IgD-negative memory B cell (primary cell): ENCODE data around the gene PEX5L. TPM values are rescaled to one million over a fixed set of nuclear protein-coding genes. Genes with fewer than 3 reads are reported as not detected.
A peak's percentile ranks its signal among the peaks of the same experiment; 100 is the strongest.

Experiments
- H3K27ac Mint-ChIP-seq, 3 donors: one replicate each; pipeline ENCODE4 v1.8.0; 2020 to 2022; ENCODE audit warnings: mild to moderate bottlenecking in 3 of 3, mixed read lengths in 3 of 3, moderate library complexity in 1 of 3
- H3K27me3 Mint-ChIP-seq: one replicate; pipeline ENCODE4 v1.8.0; 2021; ENCODE audit warnings: mixed read lengths
- H3K36me3 Mint-ChIP-seq: one replicate; pipeline ENCODE4 v1.8.0; 2020; ENCODE audit warnings: mild to moderate bottlenecking, mixed read lengths
- H3K4me1 Mint-ChIP-seq, 3 donors: one replicate each; pipeline ENCODE4 v1.8.0; 2020 to 2022; ENCODE audit warnings: mixed read lengths in 3 of 3, mild to moderate bottlenecking in 1 of 3
- H3K4me3 Mint-ChIP-seq, 4 donors: one replicate each; pipeline ENCODE4 v1.8.0; 2020 to 2022; ENCODE audit warnings: mild to moderate bottlenecking in 4 of 4, mixed read lengths in 4 of 4, moderate library complexity in 3 of 4
- H3K9me3 Mint-ChIP-seq, 3 donors: one replicate each; pipeline ENCODE4 v1.8.0; 2020 to 2021; ENCODE audit warnings: mixed read lengths in 3 of 3, mild to moderate bottlenecking in 1 of 3
- polyA plus RNA-seq: library from polyadenylated mRNA; unstranded; fragments of 300-500 nt; fragmentation: Illumina TruSeq; gene quantifications from one replicate; pipeline ENCODE4 v1.2.3, GENCODE V29; 2021

PEX5L gene
- polyA plus RNA-seq, 1 donor from 2014 or later: not detected

- H3K27ac Mint-ChIP-seq: no peak overlapping the region
- H3K9me3 Mint-ChIP-seq: peaks cover 0 to 2% (median 1%) of the 10 kb centered on the region in 3 donors
- H3K27me3 Mint-ChIP-seq: peaks cover 18% of the 10 kb centered on the region
Observed at GRCh38 chr3:179977356-179977755, 59.4 kb downstream of the PEX5L start.

GRCh38 chr3:179973931-179974361 is 62.8 kb downstream of the PEX5L start:
- H3K27ac Mint-ChIP-seq: no peak overlapping the region

More at GRCh38 chr3:179977356-179977755, 59.4 kb downstream of the PEX5L start:
- H3K4me1 Mint-ChIP-seq: no peaks in the 10 kb centered on the region
- no peak overlapping the region for H3K4me3 Mint-ChIP-seq
- peaks cover 2% of the 10 kb centered on the region for H3K36me3 Mint-ChIP-seq

GRCh38 chr3:179972881-179973423 is 63.8 kb downstream of the PEX5L start:
- H3K27me3 Mint-ChIP-seq: peaks cover 12% of the 10 kb centered on the region
- no peaks in the 10 kb centered on the region for H3K4me1 Mint-ChIP-seq
- no peaks in the 10 kb centered on the region for H3K36me3 Mint-ChIP-seq

More at GRCh38 chr3:179973931-179974361, 62.8 kb downstream of the PEX5L start:
- Mint-ChIP-seq H3K4me1 (no peaks in the 10 kb centered on the region), H3K4me3 (no peak overlapping the region), H3K9me3 (no peaks in the 10 kb centered on the region), H3K27me3 (peaks cover 12% of the 10 kb centered on the region), H3K36me3 (no peaks in the 10 kb centered on the region)

GRCh38 chr3:179971280-179971679 is 65.5 kb downstream of the PEX5L start:
- H3K36me3 Mint-ChIP-seq: peaks cover 2% of the 10 kb centered on the region
- no peaks in the 10 kb centered on the region for H3K4me1 Mint-ChIP-seq
- H3K27me3 Mint-ChIP-seq: peaks cover 9% of the 10 kb centered on the region

More at GRCh38 chr3:179972881-179973423, 63.8 kb downstream of the PEX5L start:
- H3K27ac Mint-ChIP-seq: no peak overlapping the region
- no peaks in the 10 kb centered on the region for H3K9me3 Mint-ChIP-seq
- H3K4me3 Mint-ChIP-seq: no peak overlapping the region

GRCh38 chr3:179970746-179971145 is 66.0 kb downstream of the PEX5L start:
- Mint-ChIP-seq H3K36me3 (peaks cover 2% of the 10 kb centered on the region), H3K27ac (no peak overlapping the region), H3K4me1 (no peaks in the 10 kb centered on the region), H3K9me3 (peaks cover 0 to 2% (median 0%) of the 10 kb centered on the region in 3 donors), H3K27me3 (peaks cover 4% of the 10 kb centered on the region), H3K4me3 (no peak overlapping the region)

More at GRCh38 chr3:179971280-179971679, 65.5 kb downstream of the PEX5L start:
- Mint-ChIP-seq H3K4me3 (no peak overlapping the region), H3K27ac (no peak overlapping the region), H3K9me3 (peaks cover 0 to 2% (median 0%) of the 10 kb centered on the region in 3 donors)

- peaks cover 0 to 2% (median 0%) of the 10 kb centered on the region in 3 donors for H3K9me3 Mint-ChIP-seq
Observed at GRCh38 chr3:179969525-179969924, 67.2 kb downstream of the PEX5L start.

GRCh38 chr3:179967622-179968021 is 69.1 kb downstream of the PEX5L start:
- Mint-ChIP-seq H3K4me3 (no peak overlapping the region), H3K36me3 (peaks cover 2% of the 10 kb centered on the region), H3K4me1 (no peaks in the 10 kb centered on the region), H3K27me3 (peaks cover 5% of the 10 kb centered on the region), H3K9me3 (peaks cover 0 to 2% (median 0%) of the 10 kb centered on the region in 3 donors), H3K27ac (no peak overlapping the region)

More at GRCh38 chr3:179969525-179969924, 67.2 kb downstream of the PEX5L start:
- Mint-ChIP-seq H3K27me3 (peaks cover 5% of the 10 kb centered on the region), H3K27ac (peak overlapping the region in 1 of 3 donors; percentile 12), H3K4me3 (no peak overlapping the region), H3K4me1 (no peaks in the 10 kb centered on the region), H3K36me3 (peaks cover 2% of the 10 kb centered on the region)

- peaks cover 2% of the 10 kb centered on the region for H3K36me3 Mint-ChIP-seq
- peaks cover 0 to 3% (median 0%) of the 10 kb centered on the region in 3 donors for H3K9me3 Mint-ChIP-seq
- peaks cover 16% of the 10 kb centered on the region for H3K27me3 Mint-ChIP-seq
- peaks cover 0 to 4% (median 0%) of the 10 kb centered on the region in 3 donors for H3K4me1 Mint-ChIP-seq
- H3K27ac Mint-ChIP-seq: no peak overlapping the region
- no peak overlapping the region for H3K4me3 Mint-ChIP-seq
Observed at GRCh38 chr3:179964890-179965289, 71.8 kb downstream of the PEX5L start.

GRCh38 chr3:179962629-179963387 is 73.9 kb downstream of the PEX5L start:
- H3K36me3 Mint-ChIP-seq: peaks cover 2% of the 10 kb centered on the region
- peaks cover 25% of the 10 kb centered on the region for H3K27me3 Mint-ChIP-seq
- peaks cover 0 to 5% (median 0%) of the 10 kb centered on the region in 3 donors for H3K4me1 Mint-ChIP-seq
- H3K4me3 Mint-ChIP-seq: no peak overlapping the region
- no peak overlapping the region for H3K27ac Mint-ChIP-seq
- peaks cover 0 to 3% (median 0%) of the 10 kb centered on the region in 3 donors for H3K9me3 Mint-ChIP-seq

- Mint-ChIP-seq H3K27ac (no peak overlapping the region), H3K9me3 (peaks cover 0 to 2% (median 0%) of the 10 kb centered on the region in 3 donors), H3K4me3 (no peak overlapping the region), H3K27me3 (peaks cover 33% of the 10 kb centered on the region), H3K36me3 (peaks cover 2% of the 10 kb centered on the region), H3K4me1 (peaks cover 5 to 12% (median 7%) of the 10 kb centered on the region in 3 donors)
Observed at GRCh38 chr3:179961703-179962078, 75.0 kb downstream of the PEX5L start.

GRCh38 chr3:179961071-179961702 is 75.5 kb downstream of the PEX5L start:
- H3K4me3 Mint-ChIP-seq: peak overlapping the region in 1 of 4 donors; percentile 57
- H3K27ac Mint-ChIP-seq: no peak overlapping the region
- H3K9me3 Mint-ChIP-seq: peaks cover 0 to 2% (median 0%) of the 10 kb centered on the region in 3 donors
- H3K4me1 Mint-ChIP-seq: peaks cover 5 to 16% (median 10%) of the 10 kb centered on the region in 3 donors
- peaks cover 33% of the 10 kb centered on the region for H3K27me3 Mint-ChIP-seq
- no peaks in the 10 kb centered on the region for H3K36me3 Mint-ChIP-seq

GRCh38 chr3:179958759-179959158 is 78.0 kb downstream of the PEX5L start:
- H3K9me3 Mint-ChIP-seq: peaks cover 0 to 5% (median 3%) of the 10 kb centered on the region in 3 donors
- no peak overlapping the region for H3K27ac Mint-ChIP-seq
- H3K27me3 Mint-ChIP-seq: peaks cover 32% of the 10 kb centered on the region
- H3K4me1 Mint-ChIP-seq: peaks cover 5 to 16% (median 10%) of the 10 kb centered on the region in 3 donors
- no peak overlapping the region for H3K4me3 Mint-ChIP-seq
- no peaks in the 10 kb centered on the region for H3K36me3 Mint-ChIP-seq

- Mint-ChIP-seq H3K27me3 (peaks cover 35% of the 10 kb centered on the region), H3K36me3 (no peaks in the 10 kb centered on the region), H3K4me1 (peaks cover 5 to 16% (median 10%) of the 10 kb centered on the region in 3 donors), H3K4me3 (peak overlapping the region in 1 of 4 donors; percentile 2), H3K9me3 (peaks cover 3 to 7% (median 5%) of the 10 kb centered on the region in 3 donors), H3K27ac (no peak overlapping the region)
Observed at GRCh38 chr3:179958143-179958542, 78.6 kb downstream of the PEX5L start.

GRCh38 chr3:179957264-179957845 is 79.4 kb downstream of the PEX5L start:
- H3K4me1 Mint-ChIP-seq: peaks cover 5 to 16% (median 10%) of the 10 kb centered on the region in 3 donors
- H3K27me3 Mint-ChIP-seq: peaks cover 36% of the 10 kb centered on the region
- no peak overlapping the region for H3K27ac Mint-ChIP-seq
- H3K4me3 Mint-ChIP-seq: peak overlapping the region in 2 of 4 donors; percentile 37 to 76
- H3K9me3 Mint-ChIP-seq: peaks cover 3 to 8% (median 7%) of the 10 kb centered on the region in 3 donors
- peaks cover 2% of the 10 kb centered on the region for H3K36me3 Mint-ChIP-seq
